GM21786 (cell line): ENCODE measurements around the gene FAH.

Experiments
- ATAC-seq: cut with Tn5 transposase; IDR thresholded peaks from one replicate; pipeline ENCODE4 v1.9.1; 2021; ENCODE audit not compliant: unreplicated experiment

FAH gene

GRCh38 chr15:80233581-80233980 lies 80.8 kb downstream of the FAH start:
- ATAC-seq: no peak

DNA sequence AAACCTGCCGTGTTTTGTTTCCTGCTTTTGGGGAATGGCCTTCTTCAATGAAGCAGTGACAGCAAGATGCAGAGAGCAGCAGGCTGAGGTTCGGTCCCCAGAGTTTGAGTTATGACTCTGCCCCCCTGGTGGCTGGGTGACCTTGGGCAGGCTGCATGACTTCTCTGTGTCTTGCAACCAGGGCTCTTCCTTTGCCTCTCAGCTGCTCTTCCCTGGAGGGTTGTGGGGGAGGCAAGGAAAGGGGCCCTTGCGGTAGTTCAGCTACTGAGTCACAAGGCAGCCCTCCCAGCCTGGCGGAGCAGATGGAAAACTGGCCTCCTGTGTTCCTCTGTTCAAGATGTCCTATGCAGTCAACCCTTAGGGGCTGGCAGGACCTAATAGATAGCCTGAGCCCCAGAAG lies 82.1 kb downstream of the FAH start:
- no peak for ATAC-seq
